ENCODE data around the gene EPN1. TPM values are rescaled to one million over a fixed set of nuclear protein-coding genes. Genes with fewer than 3 reads are reported as not detected.

Gene EPN1
- total RNA-seq, 3 donors from 2014 or later (not counting 1 experiment from before 2014, with no cell fraction given), result 47.6 to 56.4 (median 51.8) TPM

- Histone ChIP-seq H3K4me1 (ENCODE audit: control insufficient read depth, insufficient read depth, low read length) (peaks cover 59% of the 10 kb centered on the region), H3K27me3 (ENCODE audit: control insufficient read depth, insufficient read depth, low read length) (no peaks in the 10 kb centered on the region), H3K36me3 (ENCODE audit: control insufficient read depth, insufficient read depth, low read length) (peaks cover 35% of the 10 kb centered on the region), H3K27ac (ENCODE audit: low read length) (peak overlapping the region; percentile 93), H3K4me3 (ENCODE audit: low read length) (peak overlapping the region; percentile 85), H3K9me3 (ENCODE audit: control insufficient read depth, insufficient read depth, low read length) (no peaks in the 10 kb centered on the region)
- intact Hi-C loops (cut with micrococcal nuclease), result loop anchor here (2.0 kb wide), 1 partner anchor 21 kb away; the partner anchor contains the start of gene U2AF2
- H3K27me3 Mint-ChIP-seq (ENCODE audit: low read depth in 2 of 2), result no peaks in the 10 kb centered on the region
- TF ChIP-seq CTCF (IDR thresholded peaks at IDR 0.05), result no peak
- peak overlapping the region; percentile 93 for H3K4me3 Mint-ChIP-seq
- peak in 1 of 2 donors; percentile 31 for DNase-seq
- H3K36me3 Mint-ChIP-seq, result no peaks in the 10 kb centered on the region
- H3K27ac Mint-ChIP-seq, result peak overlapping the region; percentile 88 to 99
- ATAC-seq, result no peak
- WGBS (ENCODE audit: insufficient coverage), result 8% methylated on average over 14 of the region's 16 CpGs
- peaks cover 55 to 58% of the 10 kb centered on the region in 2 donors for H3K4me1 Mint-ChIP-seq
- H3K9me3 Mint-ChIP-seq, result no peaks in the 10 kb centered on the region
These were observed 782 bp downstream of the EPN1 start for GRCh38 chr19:55675661-55676354.

- peaks cover 49 to 52% of the 10 kb centered on the region in 2 donors for H3K4me1 Mint-ChIP-seq
- intact Hi-C loops (cut with micrococcal nuclease), result no loop called here
- peaks cover 37% of the 10 kb centered on the region for H3K36me3 ChIP-seq (ENCODE audit: control insufficient read depth, insufficient read depth, low read length)
- no peak for ATAC-seq
- no peaks in the 10 kb centered on the region for H3K36me3 Mint-ChIP-seq
- H3K27me3 Mint-ChIP-seq (ENCODE audit: low read depth in 2 of 2), result no peaks in the 10 kb centered on the region
- no peak for TF ChIP-seq CTCF (IDR thresholded peaks at IDR 0.05)
- H3K27ac ChIP-seq (ENCODE audit: low read length), result peak overlapping the region; percentile 93
- H3K27me3 ChIP-seq (ENCODE audit: control insufficient read depth, insufficient read depth, low read length), result no peaks in the 10 kb centered on the region
- peaks cover 59% of the 10 kb centered on the region for H3K4me1 ChIP-seq (ENCODE audit: control insufficient read depth, insufficient read depth, low read length)
- H3K9me3 Mint-ChIP-seq, result no peaks in the 10 kb centered on the region
- H3K9me3 ChIP-seq (ENCODE audit: control insufficient read depth, insufficient read depth, low read length), result no peaks in the 10 kb centered on the region
- peak overlapping the region; percentile 88 to 99 for H3K27ac Mint-ChIP-seq
- H3K4me3 Mint-ChIP-seq, result peak overlapping the region; percentile 93
- DNase-seq, result no peak
- H3K4me3 ChIP-seq (ENCODE audit: low read length), result no peak overlapping the region
- WGBS (ENCODE audit: insufficient coverage), result 95% methylated on average over 5 of the region's 5 CpGs
These were observed 1.4 kb downstream of the EPN1 start for GRCh38 chr19:55676383-55676782.

- Histone ChIP-seq H3K9me3 (ENCODE audit: control insufficient read depth, insufficient read depth, low read length) (no peaks in the 10 kb centered on the region), H3K4me3 (ENCODE audit: low read length) (no peak overlapping the region), H3K4me1 (ENCODE audit: control insufficient read depth, insufficient read depth, low read length) (peaks cover 59% of the 10 kb centered on the region), H3K27ac (ENCODE audit: low read length) (peak overlapping the region; percentile 76), H3K36me3 (ENCODE audit: control insufficient read depth, insufficient read depth, low read length) (peaks cover 40% of the 10 kb centered on the region), H3K27me3 (ENCODE audit: control insufficient read depth, insufficient read depth, low read length) (no peaks in the 10 kb centered on the region)
- intact Hi-C loops (cut with micrococcal nuclease), result no loop called here
- peak overlapping the region; percentile 88 to 99 for H3K27ac Mint-ChIP-seq
- TF ChIP-seq CTCF (IDR thresholded peaks at IDR 0.05), result no peak
- DNase-seq (no peak), ATAC-seq (no peak)
- H3K9me3 Mint-ChIP-seq, result no peaks in the 10 kb centered on the region
- H3K36me3 Mint-ChIP-seq, result no peaks in the 10 kb centered on the region
- H3K27me3 Mint-ChIP-seq (ENCODE audit: low read depth in 2 of 2), result no peaks in the 10 kb centered on the region
- 89% methylated on average over 7 of the region's 7 CpGs for WGBS (ENCODE audit: insufficient coverage)
- H3K4me3 Mint-ChIP-seq, result peak overlapping the region; percentile 93
- peaks cover 45 to 49% of the 10 kb centered on the region in 2 donors for H3K4me1 Mint-ChIP-seq
These were observed 2.0 kb downstream of the EPN1 start for GRCh38 chr19:55676889-55677505.

Data from natural killer cell (primary cell).